WERI-Rb-1 (cell line): ENCODE measurements around the gene LAMA5.

Experiments
- DNase-seq: peaks from one replicate; pipeline ENCODE4 v3.0.0-alpha.2; 2020
- H3K27ac ChIP-seq: fragments of 250-450 bp; sonication (Bioruptor Pico); 2 replicates; pipeline ENCODE4 v1.5.1; 2020; ENCODE audit warnings: mild to moderate bottlenecking, moderate library complexity
- H3K27me3 ChIP-seq: fragments of 250-450 bp; sonication (Bioruptor Pico); 2 replicates; pipeline ENCODE4 v1.5.1; 2021; ENCODE audit warnings: mild to moderate bottlenecking, low read depth, moderate library complexity; ENCODE audit not compliant: insufficient read depth, severe bottlenecking
- H3K36me3 ChIP-seq: fragments of 250-450 bp; sonication (Bioruptor Pico); 2 replicates; pipeline ENCODE4 v1.5.1; 2020; ENCODE audit warnings: mild to moderate bottlenecking, moderate library complexity
- H3K4me3 ChIP-seq: 2 replicates; pipeline ENCODE4 v1.5.1; 2011; ENCODE audit warnings: low read depth, mild to moderate bottlenecking, control low read depth, low read length
- H3K9me3 ChIP-seq: fragments of 250-450 bp; sonication (Bioruptor Pico); 2 replicates; pipeline ENCODE4 v1.5.1; 2021; ENCODE audit warnings: mild to moderate bottlenecking, moderate library complexity; ENCODE audit not compliant: severe bottlenecking
- TF ChIP-seq, protein P1 (sequence below): IDR thresholded peaks from 2 replicates; pipeline ENCODE4 v1.5.1; 2011; ENCODE audit warnings: low read depth, mild to moderate bottlenecking, control low read depth, inconsistent platforms, low read length

Gene LAMA5

DNA sequence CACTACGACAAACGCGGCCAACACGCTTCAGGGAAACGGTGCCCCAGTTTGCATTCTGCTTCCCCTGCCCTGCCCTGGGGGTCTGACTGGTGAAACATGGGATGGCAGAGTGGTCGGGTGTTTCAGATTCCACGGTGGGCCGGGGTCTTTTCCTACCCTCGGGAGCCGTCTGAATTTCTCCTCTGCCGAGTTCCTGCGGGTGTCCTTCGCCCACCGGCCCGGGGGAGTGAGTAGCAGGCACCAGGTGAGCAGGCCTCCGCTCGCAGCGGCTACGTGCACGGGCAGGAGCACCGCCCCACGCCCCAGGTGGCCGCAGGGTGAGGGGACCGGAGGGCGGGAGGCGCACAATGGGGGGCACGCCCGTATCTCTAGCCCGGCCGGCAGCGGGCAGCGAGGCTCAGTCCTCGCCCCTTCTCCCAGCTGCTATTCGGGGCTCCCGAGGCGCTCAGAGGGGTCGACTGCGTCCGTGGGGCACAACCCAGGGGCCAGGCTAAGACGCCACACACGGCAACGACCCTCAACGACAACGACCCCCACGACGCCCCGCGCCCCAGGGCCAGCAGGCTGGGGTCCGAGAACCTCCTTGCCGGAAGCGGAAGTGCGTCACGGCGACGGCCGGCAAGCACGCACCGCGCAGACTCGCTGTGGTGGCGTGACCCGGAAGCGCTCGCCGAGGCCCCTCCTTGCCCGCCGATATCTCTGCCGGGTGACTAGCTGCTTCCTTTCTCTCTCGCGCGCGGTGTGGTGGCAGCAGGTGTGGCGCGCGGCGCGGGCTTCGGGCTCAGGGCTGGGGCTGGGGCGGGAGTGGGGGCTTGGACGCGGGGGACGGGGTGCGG, 19.5 kb upstream of the LAMA5 start, which contains the start of gene RPS21:
TSS of gene RPS21 (plus strand) at position 721 of the 836 bp plus-strand sequence. CDS start 236 bp downstream, outside the sequence.
- Histone ChIP-seq H3K9me3 (no peaks in the 10 kb centered on the region), H3K27me3 (no peaks in the 10 kb centered on the region), H3K27ac (peak within 1 kb of the TSS; percentile 90), H3K36me3 (peaks cover 44% of the 10 kb centered on the region), H3K4me3 (peak within 1 kb of the TSS; percentile 75)
- peak; percentile 92 for DNase-seq
- TF ChIP-seq, protein P1, sequence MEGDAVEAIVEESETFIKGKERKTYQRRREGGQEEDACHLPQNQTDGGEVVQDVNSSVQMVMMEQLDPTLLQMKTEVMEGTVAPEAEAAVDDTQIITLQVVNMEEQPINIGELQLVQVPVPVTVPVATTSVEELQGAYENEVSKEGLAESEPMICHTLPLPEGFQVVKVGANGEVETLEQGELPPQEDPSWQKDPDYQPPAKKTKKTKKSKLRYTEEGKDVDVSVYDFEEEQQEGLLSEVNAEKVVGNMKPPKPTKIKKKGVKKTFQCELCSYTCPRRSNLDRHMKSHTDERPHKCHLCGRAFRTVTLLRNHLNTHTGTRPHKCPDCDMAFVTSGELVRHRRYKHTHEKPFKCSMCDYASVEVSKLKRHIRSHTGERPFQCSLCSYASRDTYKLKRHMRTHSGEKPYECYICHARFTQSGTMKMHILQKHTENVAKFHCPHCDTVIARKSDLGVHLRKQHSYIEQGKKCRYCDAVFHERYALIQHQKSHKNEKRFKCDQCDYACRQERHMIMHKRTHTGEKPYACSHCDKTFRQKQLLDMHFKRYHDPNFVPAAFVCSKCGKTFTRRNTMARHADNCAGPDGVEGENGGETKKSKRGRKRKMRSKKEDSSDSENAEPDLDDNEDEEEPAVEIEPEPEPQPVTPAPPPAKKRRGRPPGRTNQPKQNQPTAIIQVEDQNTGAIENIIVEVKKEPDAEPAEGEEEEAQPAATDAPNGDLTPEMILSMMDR: no peak

DNA sequence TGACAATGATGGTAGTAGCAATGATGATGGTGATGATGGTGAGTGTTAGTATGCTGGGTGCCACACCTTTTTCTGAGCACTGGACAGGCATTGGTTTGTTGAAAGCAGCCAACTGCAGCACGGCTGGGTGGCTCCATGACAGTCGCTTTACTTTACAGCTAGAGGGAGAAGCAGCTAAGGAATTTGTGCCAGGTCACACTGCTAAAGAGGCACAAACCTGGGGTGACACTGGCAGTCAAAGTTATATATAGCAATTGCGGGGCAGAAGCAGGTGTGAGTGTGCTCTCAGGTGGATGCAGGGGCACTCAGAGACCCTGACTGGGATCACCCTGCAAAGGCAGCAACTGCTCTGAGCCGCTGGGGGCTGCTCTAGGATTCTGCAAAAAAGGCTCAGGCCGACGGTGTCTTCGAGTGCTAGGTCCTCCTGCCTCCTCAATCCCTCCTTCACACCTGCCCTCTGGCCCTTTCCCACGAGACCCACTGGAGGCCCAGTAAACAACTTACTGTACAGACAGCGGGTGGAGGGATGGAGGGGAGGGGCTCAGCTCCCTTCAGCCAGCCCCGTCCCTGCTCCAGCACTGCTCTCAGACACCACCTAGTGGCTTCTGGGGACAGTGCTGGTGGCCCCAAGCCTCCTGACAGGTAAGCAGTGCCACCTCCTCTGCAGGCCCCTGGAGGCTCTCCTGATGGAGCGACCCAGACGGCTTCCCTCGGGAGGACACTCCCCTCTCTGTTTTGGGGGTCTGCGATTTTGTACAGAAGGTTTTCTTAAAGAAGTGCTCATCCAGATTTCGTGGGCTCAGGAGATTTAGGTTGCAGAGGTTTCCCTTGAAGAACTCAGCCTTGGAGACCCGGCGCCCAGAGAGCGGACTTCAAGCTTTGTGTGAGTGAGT, 15.4 kb upstream of the LAMA5 start:
- peaks cover 7% of the 10 kb centered on the region for H3K36me3 ChIP-seq
- H3K4me3 ChIP-seq: no peak overlapping the region
- no peaks in the 10 kb centered on the region for H3K9me3 ChIP-seq
- H3K27ac ChIP-seq: peak overlapping the region; percentile 10; the same call in 1 of the 2 replicates
- peak; percentile 90 for DNase-seq
- no peaks in the 10 kb centered on the region for H3K27me3 ChIP-seq
- TF ChIP-seq, protein P1: peak; percentile 98

DNA sequence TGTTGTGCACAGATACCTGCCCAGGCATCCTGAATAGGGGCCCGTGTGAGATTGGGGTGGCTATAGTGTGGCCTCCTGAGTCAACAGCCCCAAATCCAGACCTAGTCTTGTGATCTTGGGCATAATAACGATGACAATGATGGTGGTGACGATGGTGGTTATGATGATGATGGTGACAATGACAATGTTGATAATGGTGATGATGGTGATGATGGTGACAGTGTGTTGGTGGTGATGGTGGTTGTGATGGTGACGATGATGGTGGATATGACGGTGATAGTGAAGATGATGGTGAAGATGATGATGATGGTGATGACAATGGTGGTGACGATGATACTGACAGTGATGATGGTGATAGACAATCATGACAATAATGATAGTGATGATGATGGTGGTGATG, 14.7 kb upstream of the LAMA5 start:
- H3K27ac ChIP-seq: peak overlapping the region; percentile 61
- DNase-seq: no peak
- H3K36me3 ChIP-seq: peaks cover 2% of the 10 kb centered on the region
- no peak overlapping the region for H3K4me3 ChIP-seq
- TF ChIP-seq, protein P1: no peak
- H3K9me3 ChIP-seq: no peaks in the 10 kb centered on the region
- no peaks in the 10 kb centered on the region for H3K27me3 ChIP-seq

DNA sequence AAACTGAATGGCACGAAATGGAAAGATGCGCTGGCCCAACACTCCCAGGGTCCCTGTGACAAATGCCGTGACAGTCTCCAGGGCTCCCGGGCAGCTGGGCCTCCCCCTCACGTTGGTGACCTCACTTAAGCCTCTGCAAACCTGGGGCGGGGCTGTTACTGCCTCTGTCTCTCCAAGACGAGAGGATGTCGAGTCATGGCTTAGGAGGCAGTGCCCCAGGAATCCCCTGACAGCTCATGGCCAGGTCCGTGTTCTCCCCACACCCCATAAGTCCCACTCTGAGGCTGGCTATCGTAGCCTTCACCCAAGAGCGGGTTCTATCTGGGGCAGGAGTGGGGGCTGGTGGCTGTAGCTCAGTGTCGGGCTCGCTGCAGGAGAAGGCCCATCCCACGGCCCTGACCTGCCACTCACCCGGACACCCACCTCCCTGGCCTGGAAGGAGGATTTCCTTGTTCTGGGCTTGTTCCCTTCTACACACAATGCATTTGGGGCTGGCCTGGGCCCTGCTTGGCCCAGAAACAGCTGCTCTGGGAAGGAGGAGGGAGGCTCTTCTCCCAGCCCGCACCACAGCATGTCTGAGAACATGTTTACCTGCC, 14.2 kb upstream of the LAMA5 start:
- Histone ChIP-seq H3K36me3 (peaks cover 2% of the 10 kb centered on the region; the same call in 1 of the 2 replicates), H3K27me3 (no peaks in the 10 kb centered on the region), H3K9me3 (no peaks in the 10 kb centered on the region), H3K4me3 (no peak overlapping the region), H3K27ac (peak overlapping the region; percentile 61)
- peak; percentile 87 for DNase-seq
- TF ChIP-seq, protein P1: no peak

DNA sequence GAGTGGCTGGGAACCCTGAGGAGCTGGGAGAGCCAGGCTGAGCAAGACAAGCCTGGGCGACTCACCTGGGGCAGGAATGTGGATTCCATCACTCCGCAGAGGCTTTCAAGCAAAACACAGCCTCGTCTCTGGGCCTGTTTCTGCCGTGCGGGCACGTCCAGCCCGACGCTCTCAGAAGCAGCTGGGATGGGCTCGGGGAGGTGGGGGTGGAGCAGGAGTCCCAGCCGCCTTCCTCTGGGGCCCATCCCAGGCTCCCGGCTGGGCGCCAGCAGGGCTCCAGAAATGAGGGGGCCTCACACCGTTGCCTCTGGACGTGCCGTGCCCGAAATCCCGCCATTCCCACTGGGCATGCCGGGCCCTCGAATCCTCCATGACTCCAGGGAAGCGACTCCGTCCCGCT, 11.1 kb upstream of the LAMA5 start:
- no peak for DNase-seq
- H3K36me3 ChIP-seq: peaks cover 2% of the 10 kb centered on the region; the same call in 1 of the 2 replicates
- TF ChIP-seq, protein P1: no peak
- peaks cover 3% of the 10 kb centered on the region for H3K9me3 ChIP-seq
- no peak overlapping the region for H3K4me3 ChIP-seq
- H3K27ac ChIP-seq: no peak overlapping the region
- no peaks in the 10 kb centered on the region for H3K27me3 ChIP-seq
